ENCODE results near the gene FLNB. TPM values are rescaled to one million over a fixed set of nuclear protein-coding genes. Genes with fewer than 3 reads are reported as not detected.

Gene FLNB
- total RNA-seq, 1 experiment from 2014 or later = 83.4 TPM

- H3K4ac ChIP-seq (ENCODE audit: low read depth, low read length) = no peak overlapping the region
- H3K9me3 Mint-ChIP-seq = no peaks in the 10 kb centered on the region
- H3K4me3 Mint-ChIP-seq = no peak overlapping the region
- no peak overlapping the region for H2BK5ac ChIP-seq (ENCODE audit: insufficient read length, low read length)
- no peak overlapping the region for H3K9ac ChIP-seq (ENCODE audit: extremely low read depth, insufficient read length, low read length)
- H3K14ac ChIP-seq (ENCODE audit: insufficient read depth, low read length) = no peak overlapping the region
- H4K20me1 ChIP-seq (ENCODE audit: control insufficient read depth, insufficient read depth, insufficient read length) = peaks cover 5% of the 10 kb centered on the region
- no peaks in the 10 kb centered on the region for H3K9me3 ChIP-seq (ENCODE audit: control insufficient read depth, low read depth, low read length)
- H3K36me3 Mint-ChIP-seq (ENCODE audit: insufficient read depth in 1 of 3, low read depth in 3 of 3) = no peaks in the 10 kb centered on the region
- peaks cover 11% of the 10 kb centered on the region; the same call in 1 of the 2 replicates for H3K27me3 Mint-ChIP-seq (ENCODE audit: low read depth)
- H3K4me1 ChIP-seq (ENCODE audit: insufficient read depth, low read length) = peaks cover 2% of the 10 kb centered on the region; the same call in 1 of the 2 replicates
- TF ChIP-seq, protein P1, sequence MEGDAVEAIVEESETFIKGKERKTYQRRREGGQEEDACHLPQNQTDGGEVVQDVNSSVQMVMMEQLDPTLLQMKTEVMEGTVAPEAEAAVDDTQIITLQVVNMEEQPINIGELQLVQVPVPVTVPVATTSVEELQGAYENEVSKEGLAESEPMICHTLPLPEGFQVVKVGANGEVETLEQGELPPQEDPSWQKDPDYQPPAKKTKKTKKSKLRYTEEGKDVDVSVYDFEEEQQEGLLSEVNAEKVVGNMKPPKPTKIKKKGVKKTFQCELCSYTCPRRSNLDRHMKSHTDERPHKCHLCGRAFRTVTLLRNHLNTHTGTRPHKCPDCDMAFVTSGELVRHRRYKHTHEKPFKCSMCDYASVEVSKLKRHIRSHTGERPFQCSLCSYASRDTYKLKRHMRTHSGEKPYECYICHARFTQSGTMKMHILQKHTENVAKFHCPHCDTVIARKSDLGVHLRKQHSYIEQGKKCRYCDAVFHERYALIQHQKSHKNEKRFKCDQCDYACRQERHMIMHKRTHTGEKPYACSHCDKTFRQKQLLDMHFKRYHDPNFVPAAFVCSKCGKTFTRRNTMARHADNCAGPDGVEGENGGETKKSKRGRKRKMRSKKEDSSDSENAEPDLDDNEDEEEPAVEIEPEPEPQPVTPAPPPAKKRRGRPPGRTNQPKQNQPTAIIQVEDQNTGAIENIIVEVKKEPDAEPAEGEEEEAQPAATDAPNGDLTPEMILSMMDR (conservative IDR thresholded peaks at IDR 0.05) = no peak
- H3K27ac ChIP-seq (ENCODE audit: insufficient read length, low read depth, low read length) = no peak overlapping the region
- H2BK20ac ChIP-seq (ENCODE audit: low read depth, low read length, poor library complexity, severe bottlenecking) = no peak overlapping the region
- H4K8ac ChIP-seq (replicated peaks; ENCODE audit: insufficient read length, low read depth, low read length) = no peak overlapping the region
- H2AK5ac ChIP-seq (ENCODE audit: insufficient read length, low read length) = no peak overlapping the region
- H4K5ac ChIP-seq (ENCODE audit: insufficient read length, low read depth, low read length) = no peak overlapping the region
- no peak overlapping the region for H3K23ac ChIP-seq (ENCODE audit: insufficient read length, low read depth, low read length)
- no peak overlapping the region for H3K4me2 ChIP-seq (ENCODE audit: insufficient read depth, insufficient read length, low read length)
- H2BK120ac ChIP-seq (ENCODE audit: low read depth, low read length, poor library complexity, severe bottlenecking) = no peak overlapping the region
- no peak overlapping the region for H3T11ph ChIP-seq (ENCODE audit: low read length)
- H3K79me1 ChIP-seq (ENCODE audit: insufficient read depth, low read depth, low read length, poor library complexity, severe bottlenecking) = no peaks in the 10 kb centered on the region
- H3K27me3 ChIP-seq (ENCODE audit: insufficient read depth, low read length) = no peaks in the 10 kb centered on the region
- WGBS (ENCODE audit: extremely low coverage, insufficient read length, low lambda C conversion rate) = no CpG with 5 or more reads among the region's 7 CpGs
- no peaks in the 10 kb centered on the region for H3K23me2 ChIP-seq (ENCODE audit: insufficient read length, low read depth, low read length, poor library complexity, severe bottlenecking)
- H2BK12ac ChIP-seq (ENCODE audit: insufficient read length, low read depth, low read length) = no peak overlapping the region
- H3K56ac ChIP-seq (ENCODE audit: insufficient read length, low read depth, low read length) = no peak overlapping the region
- H3K27ac Mint-ChIP-seq = no peak overlapping the region
- H4K91ac ChIP-seq (ENCODE audit: insufficient read length, low read depth, low read length) = no peak overlapping the region
- H3K18ac ChIP-seq (ENCODE audit: insufficient read length, low read depth, low read length) = no peak overlapping the region
- no peak for DNase-seq
- no peaks in the 10 kb centered on the region for H3K79me2 ChIP-seq (ENCODE audit: insufficient read depth, low read length)
- no peak overlapping the region for H2BK15ac ChIP-seq (ENCODE audit: low read depth, low read length)
- H3K4me1 Mint-ChIP-seq = peaks cover 10 to 11% of the 10 kb centered on the region in 2 experiments
- H2AFZ ChIP-seq (ENCODE audit: low read length) = no peak overlapping the region
Observed at GRCh38 chr3:58184982-58185360, 176.7 kb downstream of the FLNB start.

Data from H9 (cell line).